OCI-LY3 (cell line): ENCODE data around the gene KRT26.

Experiments
- H2AFZ ChIP-seq: fragments of 200-600, 300-600 bp; shearing (Covaris generic); 2 replicates; pipeline ENCODE4 v1.6.0; 2014; ENCODE audit warnings: antibody characterized with exemption, low read depth, low read length
- H3K27ac ChIP-seq: fragments of 200-600, 300-600 bp; sonication (generic); 2 replicates; pipeline ENCODE4 v1.5.1; 2014; ENCODE audit warnings: mild to moderate bottlenecking, low read length, moderate library complexity, mixed read lengths
- H3K27me3 ChIP-seq: fragments of 200-600, 300-600 bp; sonication (generic); 2 replicates; pipeline ENCODE4 v1.6.1; 2014; ENCODE audit warnings: low read depth, low read length, mixed read lengths
- H3K36me3 ChIP-seq: fragments of 200-600, 300-600 bp; sonication (generic); replicated peaks from 2 replicates; pipeline ENCODE3; 2014; ENCODE audit warnings: low read depth, low read length, mixed read lengths
- H3K4me1 ChIP-seq: fragments of 300-600, 200-600 bp; sonication (generic); 2 replicates; pipeline ENCODE4 v1.6.1; 2014; ENCODE audit warnings: low read length, mixed read lengths
- H3K4me2 ChIP-seq: fragments of 200-600, 300-600 bp; sonication (generic); 2 replicates; pipeline ENCODE4 v1.6.1; 2014; ENCODE audit warnings: low read length, mixed read lengths
- H3K4me3 ChIP-seq: fragments of 300-600, 200-600 bp; sonication (generic); 2 replicates; pipeline ENCODE4 v1.5.1; 2014; ENCODE audit warnings: antibody characterized with exemption, mild to moderate bottlenecking, low read length, moderate library complexity
- H3K79me2 ChIP-seq: fragments of 300-600, 200-600 bp; shearing (Covaris generic); 2 replicates; pipeline ENCODE4 v1.6.1; 2014; ENCODE audit warnings: mild to moderate bottlenecking, low read length, mixed read lengths
- H3K9ac ChIP-seq: fragments of 300-600, 200-600 bp; shearing (Covaris generic); 2 replicates; pipeline ENCODE4 v1.6.0; 2014; ENCODE audit warnings: mild to moderate bottlenecking, low read length, moderate library complexity
- H3K9me3 ChIP-seq: fragments of 200-600, 300-600 bp; shearing (Covaris generic); 2 replicates; pipeline ENCODE4 v1.6.1; 2014; ENCODE audit warnings: low read length, mixed read lengths; ENCODE audit not compliant: insufficient read depth
- H4K20me1 ChIP-seq: fragments of 200-600, 300-600 bp; sonication (generic); 2 replicates; pipeline ENCODE4 v1.6.1; 2016; ENCODE audit warnings: low read length, mixed read lengths; ENCODE audit not compliant: insufficient read depth
- CTCF ChIP-seq: fragments of 200-600, 300-600 bp; sonication (generic); IDR thresholded peaks from 2 replicates; pipeline ENCODE4 v1.5.1; 2014; ENCODE audit warnings: antibody characterized with exemption, low read length, low read depth
- EZH2phosphoT487 ChIP-seq: fragments of 200-600 bp; shearing (Covaris generic); IDR thresholded peaks from 2 replicates; pipeline ENCODE4 v1.6.1; 2018; ENCODE audit warnings: antibody characterized with exemption, mixed run types, low read depth

KRT26 gene

GRCh38 chr17:40777459-40777858 lies 5.5 kb upstream of the KRT26 start:
- H2AFZ ChIP-seq: no peak overlapping the region
- H4K20me1 ChIP-seq: no peaks in the 10 kb centered on the region
- H3K4me3 ChIP-seq: no peak overlapping the region
- no peak overlapping the region for H3K27ac ChIP-seq
- H3K4me2 ChIP-seq: no peak overlapping the region
- TF ChIP-seq EZH2phosphoT487 (no peak), CTCF (no peak)
- no peaks in the 10 kb centered on the region for H3K27me3 ChIP-seq
- no peak overlapping the region for H3K9ac ChIP-seq
- H3K4me1 ChIP-seq: no peaks in the 10 kb centered on the region
- H3K79me2 ChIP-seq: no peaks in the 10 kb centered on the region
- H3K36me3 ChIP-seq: no peaks in the 10 kb centered on the region
- no peaks in the 10 kb centered on the region for H3K9me3 ChIP-seq

GRCh38 chr17:40775945-40776344 lies 3.9 kb upstream of the KRT26 start:
- no peak overlapping the region for H3K9ac ChIP-seq
- H3K4me3 ChIP-seq: no peak overlapping the region
- no peaks in the 10 kb centered on the region for H3K4me1 ChIP-seq
- TF ChIP-seq CTCF (no peak), EZH2phosphoT487 (no peak)
- H2AFZ ChIP-seq: no peak overlapping the region
- no peak overlapping the region for H3K4me2 ChIP-seq
- H3K79me2 ChIP-seq: no peaks in the 10 kb centered on the region
- H3K27me3 ChIP-seq: no peaks in the 10 kb centered on the region; the same call in 1 of the 2 replicates
- no peak overlapping the region for H3K27ac ChIP-seq
- H3K36me3 ChIP-seq: no peaks in the 10 kb centered on the region
- H3K9me3 ChIP-seq: no peaks in the 10 kb centered on the region
- H4K20me1 ChIP-seq: no peaks in the 10 kb centered on the region

GRCh38 chr17:40765657-40766056 lies 6.3 kb downstream of the KRT26 start:
- H3K79me2 ChIP-seq: no peaks in the 10 kb centered on the region
- H2AFZ ChIP-seq: no peak overlapping the region
- no peaks in the 10 kb centered on the region for H3K36me3 ChIP-seq
- peaks cover 23% of the 10 kb centered on the region for H3K9me3 ChIP-seq
- H4K20me1 ChIP-seq: no peaks in the 10 kb centered on the region
- no peak overlapping the region for H3K4me3 ChIP-seq
- H3K27ac ChIP-seq: no peak overlapping the region
- H3K4me2 ChIP-seq: no peak overlapping the region
- H3K27me3 ChIP-seq: no peaks in the 10 kb centered on the region
- TF ChIP-seq CTCF (no peak), EZH2phosphoT487 (no peak)
- no peak overlapping the region for H3K9ac ChIP-seq
- no peaks in the 10 kb centered on the region for H3K4me1 ChIP-seq

GRCh38 chr17:40763752-40764151 lies 8.2 kb downstream of the KRT26 start:
- Histone ChIP-seq H3K27ac (no peak overlapping the region), H3K9ac (no peak overlapping the region), H3K79me2 (no peaks in the 10 kb centered on the region), H3K36me3 (no peaks in the 10 kb centered on the region), H3K9me3 (peaks cover 38% of the 10 kb centered on the region), H3K4me3 (no peak overlapping the region), H3K4me2 (no peak overlapping the region), H3K4me1 (no peaks in the 10 kb centered on the region), H4K20me1 (no peaks in the 10 kb centered on the region), H2AFZ (no peak overlapping the region), H3K27me3 (no peaks in the 10 kb centered on the region)
- no peak for TF ChIP-seq EZH2phosphoT487
- TF ChIP-seq CTCF: no peak
